Upper lobe of left lung (tissue), 4 donors: ENCODE measurements around the gene DNAAF1.

Experiments
- CTCF ChIP-seq, 6 experiments: fragments of 450-650 bp in 4 of 6; fragments of 200-600 bp in 2 of 6; sonication (generic) in 2 of 6; IDR thresholded peaks; one replicate each; pipeline ENCODE4 v1.5.1; 2016 to 2019; ENCODE audit warnings: antibody characterized with exemption in 6 of 6
- EP300 ChIP-seq, 4 donors: sonication (generic); formaldehyde crosslinking; IDR thresholded peaks; one replicate each; pipeline ENCODE4 v1.5.1; 2017; ENCODE audit warnings: antibody characterized with exemption in 4 of 4, control low read depth in 2 of 4
- POLR2A ChIP-seq, 4 donors: fragments of 450-650 bp; IDR thresholded peaks; one replicate each; pipeline ENCODE4 v1.5.1; 2016 to 2017; ENCODE audit warnings: antibody characterized with exemption in 4 of 4, mild to moderate bottlenecking in 2 of 4
- POLR2AphosphoS5 ChIP-seq, 2 donors: sonication (generic); formaldehyde crosslinking; IDR thresholded peaks; one replicate each; pipeline ENCODE4 v1.5.1; 2017; ENCODE audit warnings: antibody characterized with exemption in 2 of 2

GRCh38 chr16:84143081-84143480 lies 2.0 kb upstream of the DNAAF1 start:
- TF ChIP-seq EP300 (IDR thresholded peaks at IDR 0.05) (no peak), CTCF (IDR thresholded peaks at IDR 0.05) (no peak), POLR2A (IDR thresholded peaks at IDR 0.05) (no peak), POLR2AphosphoS5 (IDR thresholded peaks at IDR 0.05) (no peak)
